Tibial nerve (tissue), 4 donors: ENCODE results near the gene NOB1. TPM values are rescaled to one million over a fixed set of nuclear protein-coding genes. Genes with fewer than 3 reads are reported as not detected.

Experiments used
- DNase-seq, 2 donors: peaks; one replicate each; pipeline ENCODE4 v3.0.0-alpha.2; 2019; ENCODE audit warnings: low spot score in 2 of 2
- H3K27ac ChIP-seq, 4 donors: fragments of 200-600 bp; sonication (generic) in 3 of 4; one replicate each; pipeline ENCODE4 v1.5.1; 2017 to 2019; ENCODE audit warnings: mild to moderate bottlenecking in 1 of 4
- H3K27me3 ChIP-seq, 2 donors: fragments of 200-600 bp; sonication (generic) in 1 of 2; one replicate each; pipeline versions ENCODE4 v1.5.1 to v1.6.0; 2017 to 2019
- H3K36me3 ChIP-seq, 3 donors: fragments of 200-600 bp; sonication (generic); one replicate each; pipeline ENCODE4 v1.5.1; 2018 to 2019
- H3K4me1 ChIP-seq, 4 donors: fragments of 200-600 bp; sonication (generic) in 3 of 4; one replicate each; pipeline ENCODE4 v1.5.1; 2017 to 2019
- H3K4me3 ChIP-seq, 4 donors: fragments of 200-600 bp; sonication (generic) in 3 of 4; one replicate each; pipeline ENCODE4 v1.5.1; 2017 to 2019; ENCODE audit warnings: mild to moderate bottlenecking in 1 of 4, moderate library complexity in 1 of 4
- H3K9me3 ChIP-seq, 4 donors: fragments of 200-600 bp; sonication (generic) in 3 of 4; one replicate each; pipeline ENCODE4 v1.5.1; 2017 to 2019
- EP300 ChIP-seq, 2 donors: sonication (generic); formaldehyde crosslinking; IDR thresholded peaks; one replicate each; pipeline ENCODE4 v1.6.1; 2017; ENCODE audit warnings: antibody characterized with exemption in 2 of 2, mild to moderate bottlenecking in 1 of 2
- POLR2A ChIP-seq, 2 donors: fragments of 450-650 bp; IDR thresholded peaks; one replicate each; pipeline ENCODE4 v1.6.1; 2017; ENCODE audit warnings: antibody characterized with exemption in 2 of 2, mild to moderate bottlenecking in 2 of 2, moderate library complexity in 2 of 2
- WGBS, 2 donors: methylation state at CpG; one replicate each; pipeline ENCODE4 v1.1.5; 2018; 5-methylcytosine and 5-hydroxymethylcytosine counted together
- total RNA-seq, 4 donors: library from RNA; depleted of rRNA; stranded (reverse); fragments of >200 nt; gene quantifications; one replicate each; pipeline ENCODE4 v1.1.0, GENCODE V29; 2016
- TF ChIP-seq, protein P1 (sequence below), 5 experiments: fragments of 200-600 bp in 3 of 5; fragments of 450-650 bp in 2 of 5; sonication (generic) in 3 of 5; IDR thresholded peaks; one replicate each; pipeline ENCODE4 v1.5.1; 2016 to 2019; ENCODE audit warnings: antibody characterized with exemption in 5 of 5, mild to moderate bottlenecking in 3 of 5, moderate library complexity in 2 of 5

NOB1 gene
- total RNA-seq, 4 donors from 2014 or later = 23.2 to 42.3 (median 38.1) TPM

DNA sequence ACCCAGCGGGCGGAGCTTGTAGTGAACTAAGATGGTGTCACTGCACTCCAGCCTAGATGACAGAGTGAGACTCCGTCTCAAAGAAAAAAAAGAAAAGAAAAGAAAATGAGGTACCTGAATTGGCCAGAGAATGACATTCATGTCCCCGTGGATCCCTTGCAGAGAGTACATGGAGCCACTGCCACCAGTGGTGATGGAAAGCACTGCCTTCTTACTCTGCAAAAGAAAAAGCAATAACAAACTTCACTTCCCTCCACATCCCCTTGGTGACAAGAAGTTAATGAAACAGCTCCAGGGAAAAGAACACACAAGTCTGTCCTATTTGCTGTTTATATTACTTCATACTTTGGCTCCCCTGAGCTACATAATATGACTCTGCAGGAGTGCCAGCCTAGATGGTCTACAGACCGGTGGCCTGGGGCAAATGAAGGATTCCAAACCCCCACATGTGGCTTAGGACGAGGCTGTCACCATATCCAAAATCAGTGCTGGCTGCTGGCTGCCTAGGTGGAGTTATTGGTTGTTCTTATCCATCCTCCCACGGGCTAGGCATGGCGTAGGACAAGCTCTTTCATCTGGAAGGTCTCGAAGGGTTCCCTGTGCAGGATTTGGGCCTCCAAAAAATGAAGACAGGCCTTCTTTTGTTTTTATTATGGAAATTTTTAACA is 41.7 kb downstream of the NOB1 start:
- Histone ChIP-seq H3K4me3 (no peak overlapping the region), H3K4me1 (peaks cover 0 to 17% (median 0%) of the 10 kb centered on the region in 4 donors), H3K36me3 (peaks cover 0 to 65% (median 0%) of the 10 kb centered on the region in 3 donors), H3K9me3 (no peaks in the 10 kb centered on the region), H3K27me3 (no peaks in the 10 kb centered on the region), H3K27ac (no peak overlapping the region)
- DNase-seq = no peak
- 87 to 90% methylated on average over 9 of the region's 9 CpGs for WGBS, 2 donors
- TF ChIP-seq, protein P1, sequence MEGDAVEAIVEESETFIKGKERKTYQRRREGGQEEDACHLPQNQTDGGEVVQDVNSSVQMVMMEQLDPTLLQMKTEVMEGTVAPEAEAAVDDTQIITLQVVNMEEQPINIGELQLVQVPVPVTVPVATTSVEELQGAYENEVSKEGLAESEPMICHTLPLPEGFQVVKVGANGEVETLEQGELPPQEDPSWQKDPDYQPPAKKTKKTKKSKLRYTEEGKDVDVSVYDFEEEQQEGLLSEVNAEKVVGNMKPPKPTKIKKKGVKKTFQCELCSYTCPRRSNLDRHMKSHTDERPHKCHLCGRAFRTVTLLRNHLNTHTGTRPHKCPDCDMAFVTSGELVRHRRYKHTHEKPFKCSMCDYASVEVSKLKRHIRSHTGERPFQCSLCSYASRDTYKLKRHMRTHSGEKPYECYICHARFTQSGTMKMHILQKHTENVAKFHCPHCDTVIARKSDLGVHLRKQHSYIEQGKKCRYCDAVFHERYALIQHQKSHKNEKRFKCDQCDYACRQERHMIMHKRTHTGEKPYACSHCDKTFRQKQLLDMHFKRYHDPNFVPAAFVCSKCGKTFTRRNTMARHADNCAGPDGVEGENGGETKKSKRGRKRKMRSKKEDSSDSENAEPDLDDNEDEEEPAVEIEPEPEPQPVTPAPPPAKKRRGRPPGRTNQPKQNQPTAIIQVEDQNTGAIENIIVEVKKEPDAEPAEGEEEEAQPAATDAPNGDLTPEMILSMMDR (IDR thresholded peaks at IDR 0.05) = no peak
- TF ChIP-seq EP300 (IDR thresholded peaks at IDR 0.05) (no peak), POLR2A (IDR thresholded peaks at IDR 0.05) (no peak)

DNA sequence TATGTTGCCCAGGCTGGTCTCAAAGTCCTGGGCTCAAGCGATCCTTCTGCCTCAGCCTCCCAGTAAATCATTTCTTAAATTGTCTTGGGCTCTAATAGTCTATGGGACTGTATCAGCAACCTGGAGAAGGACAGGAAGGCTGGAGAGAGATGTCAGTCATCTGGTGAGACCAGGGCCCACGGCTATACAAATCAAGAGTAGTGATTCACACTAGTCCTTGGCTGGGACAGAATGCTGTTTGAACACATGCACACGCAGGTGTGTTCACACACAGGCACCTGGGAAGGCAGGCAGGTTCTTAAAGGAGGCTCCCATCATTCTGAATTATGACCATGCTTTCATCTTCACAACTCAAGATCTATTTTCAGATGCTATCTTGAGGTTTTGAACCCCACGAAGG is 42.4 kb downstream of the NOB1 start:
- 92 to 96% methylated on average over 4 of the region's 4 CpGs for WGBS, 2 donors

DNA sequence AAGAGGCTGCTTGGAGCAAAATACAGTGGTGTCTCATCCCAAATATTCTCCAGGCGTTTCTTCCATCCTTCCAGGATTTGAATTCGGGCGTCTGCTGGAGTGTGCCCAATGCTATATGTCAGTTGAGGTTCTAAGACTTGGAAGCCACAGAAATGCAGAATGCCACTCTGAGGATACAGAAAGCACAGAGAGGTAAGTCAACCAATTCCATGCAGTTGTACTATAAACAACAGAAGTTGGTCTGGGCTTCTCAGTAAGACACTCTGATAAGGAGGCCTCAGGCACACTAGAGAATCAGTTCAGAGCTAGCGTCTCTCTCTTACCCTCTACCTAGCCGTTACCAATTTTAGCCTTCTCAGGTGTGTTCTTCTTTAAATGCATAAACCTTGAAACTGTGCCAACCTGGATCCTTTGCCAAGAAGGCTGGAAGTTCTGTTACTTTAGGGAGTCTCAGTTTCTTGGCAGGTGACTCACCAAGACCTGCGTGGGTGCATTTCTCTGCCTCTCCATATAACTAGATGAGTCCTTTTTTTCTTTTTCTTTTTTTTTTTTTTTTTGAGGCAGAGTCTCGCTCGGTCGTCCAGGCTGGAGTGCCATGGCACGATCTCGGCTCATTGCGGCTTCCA is 43.5 kb downstream of the NOB1 start:
- no peaks in the 10 kb centered on the region for H3K9me3 ChIP-seq
- H3K4me1 ChIP-seq = peaks cover 0 to 22% (median 0%) of the 10 kb centered on the region in 4 donors
- peaks cover 0 to 51% (median 0%) of the 10 kb centered on the region in 3 donors for H3K36me3 ChIP-seq
- H3K27me3 ChIP-seq = no peaks in the 10 kb centered on the region
- WGBS, 2 donors = 72 to 76% methylated on average over 12 of the region's 12 CpGs
- no peak for DNase-seq
- no peak overlapping the region for H3K4me3 ChIP-seq
- TF ChIP-seq, protein P1 (IDR thresholded peaks at IDR 0.05) = no peak
- TF ChIP-seq EP300 (IDR thresholded peaks at IDR 0.05) (no peak), POLR2A (IDR thresholded peaks at IDR 0.05) (no peak)
- peak overlapping the region in 1 of 4 donors; percentile 65 for H3K27ac ChIP-seq

More for the DNA sequence above, 42.4 kb downstream of the NOB1 start:
- H3K27ac ChIP-seq = no peak overlapping the region
- H3K4me1 ChIP-seq = peaks cover 0 to 17% (median 0%) of the 10 kb centered on the region in 4 donors
- H3K9me3 ChIP-seq = no peaks in the 10 kb centered on the region
- no peak for TF ChIP-seq POLR2A (IDR thresholded peaks at IDR 0.05)
- no peak for TF ChIP-seq EP300 (IDR thresholded peaks at IDR 0.05)
- TF ChIP-seq, protein P1 (IDR thresholded peaks at IDR 0.05) = no peak
- H3K27me3 ChIP-seq = no peaks in the 10 kb centered on the region
- no peak for DNase-seq
- H3K36me3 ChIP-seq = peaks cover 0 to 61% (median 0%) of the 10 kb centered on the region in 3 donors
- H3K4me3 ChIP-seq = no peak overlapping the region

DNA sequence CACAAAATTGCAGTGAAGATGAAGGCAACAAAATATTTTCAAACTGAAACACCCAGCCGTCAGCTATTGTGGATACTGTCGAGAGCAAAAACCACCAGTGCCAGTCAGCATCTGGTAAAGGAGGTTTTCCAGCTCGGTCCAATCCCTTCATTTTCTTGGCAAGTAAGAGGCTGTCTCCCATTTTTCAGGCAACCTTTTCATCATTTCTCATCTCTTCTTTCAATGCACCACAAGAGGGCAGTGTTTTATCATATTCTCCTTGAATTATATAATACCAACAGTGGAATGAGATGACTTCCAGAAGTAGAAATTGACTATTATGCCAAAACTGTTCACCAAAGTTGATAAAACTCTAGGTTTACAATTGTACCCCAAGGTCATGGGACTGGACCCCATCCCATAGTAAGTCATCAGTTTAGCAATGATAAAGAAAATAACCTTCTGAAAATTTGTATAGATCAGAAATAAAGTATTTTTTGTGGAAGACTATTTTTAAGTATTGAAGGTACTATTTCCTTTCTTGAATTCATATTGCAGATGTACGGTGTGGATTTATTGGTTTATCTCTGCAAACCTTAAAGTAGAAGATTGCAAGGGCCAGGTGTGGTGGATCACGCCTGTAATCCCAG is 45.2 kb downstream of the NOB1 start:
- WGBS, 2 donors = 32 to 45% methylated on average over 5 of the region's 5 CpGs
- Histone ChIP-seq H3K9me3 (no peaks in the 10 kb centered on the region), H3K27ac (peak overlapping the region in 2 of 4 donors; percentile 19 to 45), H3K4me1 (peaks cover 0 to 24% (median 0%) of the 10 kb centered on the region in 4 donors), H3K4me3 (no peak overlapping the region), H3K36me3 (peaks cover 0 to 35% (median 0%) of the 10 kb centered on the region in 3 donors), H3K27me3 (no peaks in the 10 kb centered on the region)
- peak in 1 of 2 donors; percentile 46 for DNase-seq
- TF ChIP-seq POLR2A (IDR thresholded peaks at IDR 0.05) = no peak
- TF ChIP-seq, protein P1 (IDR thresholded peaks at IDR 0.05) = peak; percentile 52 to 82 (median 66)
- TF ChIP-seq EP300 (IDR thresholded peaks at IDR 0.05) = peak in 1 of 2 donors; percentile 16
